ENCODE results near the gene PLA2G4D.

PLA2G4D gene

GRCh38 chr15:42032376-42033213, 61.8 kb downstream of the PLA2G4D start:
- no peak for DNase-seq (ENCODE audit: low read depth in 4 of 4, low spot score in 1 of 4)

- DNase-seq (ENCODE audit: low read depth in 4 of 4, low spot score in 1 of 4): no peak
These were observed 63.0 kb downstream of the PLA2G4D start for GRCh38 chr15:42031198-42031915.

GRCh38 chr15:42027521-42027920, 66.8 kb downstream of the PLA2G4D start:
- DNase-seq (ENCODE audit: low read depth in 4 of 4, low spot score in 1 of 4): no peak

- no peak for DNase-seq (ENCODE audit: low read depth in 4 of 4, low spot score in 1 of 4)
These were observed 70.1 kb downstream of the PLA2G4D start for GRCh38 chr15:42024303-42024702.

DNA sequence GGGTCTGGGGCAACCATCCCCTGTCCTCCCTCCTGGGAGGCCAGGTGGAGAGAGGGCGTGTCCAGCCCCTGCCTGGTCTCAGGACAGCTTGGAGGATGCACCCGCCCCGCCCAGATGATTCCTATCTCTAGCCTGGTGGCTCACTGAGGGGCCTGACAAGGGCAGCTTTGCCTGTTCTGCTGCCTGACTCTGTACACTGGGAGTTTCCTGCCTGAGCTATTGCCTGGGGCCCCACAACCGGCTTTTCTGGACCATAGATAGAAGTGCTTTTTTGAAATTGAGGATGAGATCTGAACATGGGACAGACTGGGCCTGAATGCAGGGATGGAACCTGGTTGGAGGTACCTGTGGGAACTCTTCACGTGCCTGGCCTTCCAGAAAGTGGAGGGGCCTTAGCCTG, 72.8 kb downstream of the PLA2G4D start:
- no peak for DNase-seq (ENCODE audit: low read depth in 4 of 4, low spot score in 1 of 4)

DNA sequence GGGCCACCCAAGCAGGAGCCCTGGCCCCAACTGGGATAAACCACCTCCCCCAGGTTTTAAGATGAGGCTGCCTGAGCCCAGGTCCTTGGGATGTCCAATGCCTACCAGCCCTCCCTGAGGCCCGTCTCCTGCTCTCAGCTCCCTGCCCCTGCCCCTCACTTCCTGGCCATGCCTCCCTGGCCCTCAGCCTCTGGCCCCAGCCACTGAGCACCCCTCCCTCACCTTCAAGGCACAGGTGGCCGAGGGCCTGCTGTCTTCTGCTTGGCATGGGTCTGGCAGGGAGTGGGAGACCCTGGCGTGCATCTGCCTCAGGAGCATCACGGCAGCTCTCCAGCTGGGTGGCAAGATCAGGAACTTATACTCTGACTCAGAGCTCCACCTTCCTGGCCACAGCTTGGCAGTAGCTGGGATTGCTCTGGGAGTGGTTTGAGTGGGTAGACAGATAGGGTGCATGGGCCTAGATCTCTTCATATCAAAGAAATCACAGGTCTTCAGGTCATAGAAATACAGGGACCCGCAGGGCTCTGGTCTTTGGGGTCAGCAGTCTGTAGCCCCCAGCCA, 73.6 kb downstream of the PLA2G4D start, which contains the start of gene PLA2G4E:
Gene PLA2G4E, minus strand, starts transcription at position 330 of the 561 bp plus-strand sequence. Its CDS starts 12 bp downstream, at position 318.
- DNase-seq (ENCODE audit: low read depth in 4 of 4, low spot score in 1 of 4): no peak

DNA sequence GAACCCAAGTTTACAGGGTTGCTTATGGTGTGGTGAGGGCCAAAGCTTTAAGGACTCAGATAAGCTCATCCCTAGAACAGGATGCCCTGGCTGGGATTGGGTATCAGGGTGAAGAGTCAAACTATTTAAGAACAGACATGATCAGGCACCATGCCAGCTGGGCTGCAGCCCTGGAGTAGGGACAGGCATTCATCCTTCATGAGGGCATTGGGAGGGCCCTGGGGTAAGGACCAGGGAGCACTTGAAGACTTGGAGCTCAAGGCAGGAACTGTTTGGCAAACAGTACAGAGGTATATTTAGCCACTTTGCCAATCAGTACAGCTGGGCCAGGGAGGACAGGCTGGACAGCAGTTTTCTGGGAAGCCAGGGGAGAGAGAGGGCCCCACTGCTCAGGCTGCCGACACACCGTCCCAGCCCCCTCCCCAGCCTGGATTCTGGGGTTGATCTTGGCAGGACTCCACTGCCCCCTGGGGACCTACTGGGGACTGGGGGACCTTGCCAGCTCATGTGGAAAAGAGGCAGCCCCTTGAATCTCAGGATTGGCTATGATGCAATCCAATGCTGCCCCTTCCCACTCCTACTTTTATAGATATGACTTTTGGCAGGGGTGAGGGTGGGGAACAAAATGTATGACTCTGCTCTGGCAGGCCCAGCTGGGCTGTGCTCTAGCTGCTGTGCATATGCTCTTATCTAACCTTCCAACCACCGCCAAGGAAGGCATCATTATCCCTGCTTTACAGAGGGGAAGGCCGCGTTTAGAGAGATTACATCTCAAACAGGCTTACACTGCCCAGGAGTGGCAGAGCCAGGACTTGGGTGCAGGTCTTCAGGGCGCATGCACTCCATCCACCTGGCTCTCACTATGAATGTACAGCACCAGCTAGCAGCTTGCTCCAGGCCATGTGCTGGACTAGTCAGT, 75.8 kb downstream of the PLA2G4D start:
- no peak for DNase-seq (ENCODE audit: low read depth in 4 of 4, low spot score in 1 of 4)

All from stimulated activated CD4-positive, alpha-beta T cell treated with anti-CD3 and anti-CD28 coated beads, Interleukin-1b, Interleukin-23, amount 100 ng/mL, for 24 hours (primary cell).